SU-DHL-6 (cell line): ENCODE measurements around the gene DBF4B.

Experiments
- CTCF ChIP-seq: fragments of 200-600 bp; sonication (generic); IDR thresholded peaks from one replicate; pipeline ENCODE4 v1.5.1; 2017; ENCODE audit warnings: antibody characterized with exemption, mild to moderate bottlenecking, low read length, moderate library complexity; ENCODE audit not compliant: insufficient read depth, poor library complexity, severe bottlenecking
- EZH2phosphoT487 ChIP-seq: fragments of 200-600 bp; sonication (generic), shearing (Covaris generic); conservative IDR thresholded peaks from 2 replicates; pipeline ENCODE4 v1.6.1; 2018; ENCODE audit warnings: mild to moderate bottlenecking, antibody characterized with exemption, low read length, moderate library complexity, mixed read lengths

GRCh38 chr17:44772308-44773045, 64.0 kb downstream of the DBF4B start:
- TF ChIP-seq CTCF = no peak
- TF ChIP-seq EZH2phosphoT487 = no peak
